ENCODE measurements around the gene CDHR3.

GRCh38 chr7:106032295-106032694 is 69.2 kb downstream of the CDHR3 start:
- TF ChIP-seq, protein P1, sequence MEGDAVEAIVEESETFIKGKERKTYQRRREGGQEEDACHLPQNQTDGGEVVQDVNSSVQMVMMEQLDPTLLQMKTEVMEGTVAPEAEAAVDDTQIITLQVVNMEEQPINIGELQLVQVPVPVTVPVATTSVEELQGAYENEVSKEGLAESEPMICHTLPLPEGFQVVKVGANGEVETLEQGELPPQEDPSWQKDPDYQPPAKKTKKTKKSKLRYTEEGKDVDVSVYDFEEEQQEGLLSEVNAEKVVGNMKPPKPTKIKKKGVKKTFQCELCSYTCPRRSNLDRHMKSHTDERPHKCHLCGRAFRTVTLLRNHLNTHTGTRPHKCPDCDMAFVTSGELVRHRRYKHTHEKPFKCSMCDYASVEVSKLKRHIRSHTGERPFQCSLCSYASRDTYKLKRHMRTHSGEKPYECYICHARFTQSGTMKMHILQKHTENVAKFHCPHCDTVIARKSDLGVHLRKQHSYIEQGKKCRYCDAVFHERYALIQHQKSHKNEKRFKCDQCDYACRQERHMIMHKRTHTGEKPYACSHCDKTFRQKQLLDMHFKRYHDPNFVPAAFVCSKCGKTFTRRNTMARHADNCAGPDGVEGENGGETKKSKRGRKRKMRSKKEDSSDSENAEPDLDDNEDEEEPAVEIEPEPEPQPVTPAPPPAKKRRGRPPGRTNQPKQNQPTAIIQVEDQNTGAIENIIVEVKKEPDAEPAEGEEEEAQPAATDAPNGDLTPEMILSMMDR (IDR thresholded peaks at IDR 0.05): no peak
- TF ChIP-seq ESRRA (IDR thresholded peaks at IDR 0.05; ENCODE audit: borderline replicate concordance, low read length) (no peak), RCOR1 (IDR thresholded peaks at IDR 0.05; ENCODE audit: low read depth, low read length) (no peak), REST (IDR thresholded peaks at IDR 0.05) (no peak)
